Fibroblast of skin of left quadriceps (primary cell): ENCODE data around the gene MITF.

Experiments
- DNase-seq, 2 experiments: peaks; one replicate each; pipeline ENCODE4 v3.0.0-alpha.2; 2013; ENCODE audit warnings: low read depth in 2 of 2

Gene MITF

GRCh38 chr3:69755795-69756194 is 16.5 kb downstream of the MITF start:
- DNase-seq, result no peak

GRCh38 chr3:69761896-69762767 is 22.9 kb downstream of the MITF start:
- peak; percentile 73 to 81 for DNase-seq

GRCh38 chr3:69762768-69763229 is 23.5 kb downstream of the MITF start:
- DNase-seq, result no peak

GRCh38 chr3:69763458-69763857 is 24.2 kb downstream of the MITF start:
- no peak for DNase-seq

- no peak for DNase-seq
Observed at GRCh38 chr3:69764121-69764741, 25.0 kb downstream of the MITF start.

GRCh38 chr3:69764861-69765260 is 25.6 kb downstream of the MITF start:
- DNase-seq, result no peak

GRCh38 chr3:69766638-69767037 is 27.4 kb downstream of the MITF start:
- no peak for DNase-seq

- no peak for DNase-seq
Observed at GRCh38 chr3:69767571-69767970, 28.3 kb downstream of the MITF start.

- no peak for DNase-seq
Observed at GRCh38 chr3:69768438-69768837, 29.2 kb downstream of the MITF start.

- DNase-seq, result no peak
Observed at GRCh38 chr3:69770219-69770618, 31.0 kb downstream of the MITF start.

- DNase-seq, result no peak
Observed at GRCh38 chr3:69770976-69771634, 31.8 kb downstream of the MITF start.

GRCh38 chr3:69772152-69772867 is 33.0 kb downstream of the MITF start:
- DNase-seq, result no peak

GRCh38 chr3:69774029-69774428 is 34.8 kb downstream of the MITF start:
- DNase-seq, result no peak

GRCh38 chr3:69775751-69776150 is 36.5 kb downstream of the MITF start:
- DNase-seq, result no peak

GRCh38 chr3:69776289-69776688 is 37.0 kb downstream of the MITF start:
- no peak for DNase-seq

- DNase-seq, result no peak
Observed at GRCh38 chr3:69776920-69777581, 37.8 kb downstream of the MITF start.

GRCh38 chr3:69777582-69777967 is 38.3 kb downstream of the MITF start:
- no peak for DNase-seq

GRCh38 chr3:69781593-69781992 is 42.3 kb downstream of the MITF start:
- DNase-seq, result no peak

- DNase-seq, result peak in 1 of 2 experiments; percentile 16
Observed at GRCh38 chr3:69784954-69785514, 45.8 kb downstream of the MITF start.

GRCh38 chr3:69785769-69786320 is 46.6 kb downstream of the MITF start:
- no peak for DNase-seq

GRCh38 chr3:69786854-69787253 is 47.6 kb downstream of the MITF start:
- no peak for DNase-seq
